A549 (cell line): ENCODE results near the gene FDX2. TPM values are rescaled to one million over a fixed set of nuclear protein-coding genes. Genes with fewer than 3 reads are reported as not detected.

Experiments
- ATAC-seq, 2 experiments: fragments of 200-7000 bp in 1 of 2; fragments of >200 bp in 1 of 2; cut with Nextera tagmentation in 1 of 2; cut with Tn5 transposase in 1 of 2; 3 replicates each; pipeline versions ENCODE4 v1.8.0 to v1.9.1; 2018 to 2020; ENCODE audit warnings: mild to moderate bottlenecking in 1 of 2, moderate library complexity in 1 of 2
- CTCF ChIA-PET: fragments of 300-600 bp; sonication (Branson Sonifier 250); formaldehyde crosslinking; extraction: SDS; loops from one replicate; lab custom pipeline; 2021; ENCODE audit warnings: antibody characterized with exemption, inconsistent platforms; lab: Yijun Ruan, JAX
- POLR2A ChIA-PET: fragments of 350-600 bp; formaldehyde crosslinking; extraction: SDS; loops from one replicate; lab custom pipeline; 2021; ENCODE audit warnings: antibody characterized with exemption, inconsistent platforms; lab: Yijun Ruan, JAX
- DNase-seq, 2 experiments: peaks; one replicate each; pipeline versions ENCODE4 v3.0.0 to v3.0.0-alpha.2; 2011 to 2016; ENCODE audit warnings: low read depth in 1 of 2, low spot score in 1 of 2
- FAIRE-seq: peaks from 2 replicates; lab custom pipeline; 2011; peaks lifted over from hg19 to GRCh38; lab: Jason Lieb, UNC
- H3K27ac ChIP-seq, 2 experiments: fragments of >200 bp; sonication (Bioruptor Twin); formaldehyde crosslinking; 3 replicates each; pipeline ENCODE4 v1.5.1; 2016 to 2017
- H3K4me1 ChIP-seq: fragments of >200 bp; sonication (Bioruptor Twin); formaldehyde crosslinking; 3 replicates; pipeline ENCODE4 v1.6.1; 2016
- H3K4me2 ChIP-seq: fragments of >200 bp; sonication (Bioruptor Twin); formaldehyde crosslinking; 3 replicates; pipeline ENCODE4 v1.6.1; 2016
- H3K4me3 ChIP-seq: fragments of >200 bp; sonication (Bioruptor Twin); formaldehyde crosslinking; 3 replicates; pipeline ENCODE4 v1.5.1; 2016
- H3K9me3 ChIP-seq: fragments of >200 bp; sonication (Bioruptor Twin); formaldehyde crosslinking; 3 replicates; pipeline ENCODE4 v1.6.1; 2016
- BHLHE40 ChIP-seq: IDR thresholded peaks from 2 replicates; pipeline ENCODE4 v1.6.1; 2012; ENCODE audit warnings: low read depth, low read length, inconsistent platforms
- CEBPB ChIP-seq, 2 experiments: fragments of >200 bp in 1 of 2; sonication (Bioruptor Twin) in 1 of 2; formaldehyde crosslinking in 1 of 2; IDR thresholded peaks; 2 replicates each; pipeline ENCODE4 v1.6.1; 2012 to 2016
- CHD2 ChIP-seq: fragments of 150-350 bp; IDR thresholded peaks from 2 replicates; pipeline ENCODE4 v1.6.1; 2014; ENCODE audit warnings: low read length; ENCODE audit not compliant: partially characterized antibody
- CHD4 ChIP-seq: fragments of 200-600 bp; sonication (generic); IDR thresholded peaks from 2 replicates; pipeline ENCODE4 v1.6.1; 2016; ENCODE audit warnings: antibody characterized with exemption, mild to moderate bottlenecking, borderline replicate concordance
- CTCF ChIP-seq: fragments of >200 bp; sonication (Bioruptor Twin); formaldehyde crosslinking; IDR thresholded peaks from 3 replicates; pipeline ENCODE4 v1.5.1; 2016
- E2F6 ChIP-seq: IDR thresholded peaks from 2 replicates; pipeline ENCODE4 v1.6.1; 2012; ENCODE audit warnings: low read depth, borderline replicate concordance
- EHF ChIP-seq: fragments of 250-450 bp; sonication (Bioruptor Pico); IDR thresholded peaks from 2 replicates; pipeline ENCODE4 v1.5.0; 2020; ENCODE audit warnings: mild to moderate bottlenecking
- HOXA7 ChIP-seq: fragments of 250-450 bp; sonication (Bioruptor Pico); IDR thresholded peaks from 2 replicates; pipeline ENCODE4 v1.5.0; 2020; ENCODE audit warnings: mild to moderate bottlenecking, moderate library complexity
- HOXB13 ChIP-seq: fragments of 250-450 bp; sonication (Bioruptor Pico); IDR thresholded peaks from 2 replicates; pipeline ENCODE4 v1.5.0; 2020; ENCODE audit warnings: low read depth, mild to moderate bottlenecking, moderate library complexity
- HOXB5 ChIP-seq: fragments of 250-450 bp; sonication (Bioruptor Pico); IDR thresholded peaks from 2 replicates; pipeline ENCODE4 v1.5.0; 2020; ENCODE audit warnings: mild to moderate bottlenecking, moderate library complexity
- JUN ChIP-seq, 2 experiments: fragments of >200 bp; sonication (Bioruptor Twin); formaldehyde crosslinking; IDR thresholded peaks; 2 replicates in 1 of 2; 3 replicates in 1 of 2; pipeline ENCODE4 v1.6.1; 2016 to 2017
- KDM5A ChIP-seq: fragments of 200-600 bp; sonication (generic); IDR thresholded peaks from 2 replicates; pipeline ENCODE4 v1.6.1; 2016; ENCODE audit warnings: antibody characterized with exemption, mild to moderate bottlenecking
- MAX ChIP-seq: IDR thresholded peaks from 2 replicates; pipeline ENCODE4 v1.6.1; 2012
- MAZ ChIP-seq: fragments of 150-350 bp; IDR thresholded peaks from 2 replicates; pipeline ENCODE4 v1.6.1; 2014; ENCODE audit warnings: antibody characterized with exemption, low read depth, low read length, borderline replicate concordance
- MYC ChIP-seq: IDR thresholded peaks from 2 replicates; pipeline ENCODE4 v1.6.1; 2012; ENCODE audit warnings: mild to moderate bottlenecking, inconsistent platforms, low read length, improper control_type of control experiment, borderline replicate concordance
- NFE2L2 ChIP-seq: fragments of 150-350 bp; conservative IDR thresholded peaks from 2 replicates; pipeline ENCODE4 v1.6.1; 2014; ENCODE audit warnings: low read length
- POLR2A ChIP-seq: IDR thresholded peaks from 2 replicates; pipeline ENCODE4 v1.6.1; 2012; ENCODE audit warnings: mild to moderate bottlenecking, low read length
- RCOR1 ChIP-seq: fragments of 150-350 bp; IDR thresholded peaks from 2 replicates; pipeline ENCODE4 v1.6.1; 2014; ENCODE audit warnings: antibody characterized with exemption, low read length, low read depth
- REST ChIP-seq: fragments of 200-600 bp; sonication (generic); IDR thresholded peaks from 2 replicates; pipeline ENCODE4 v1.6.1; 2016; ENCODE audit warnings: antibody characterized with exemption, mild to moderate bottlenecking, moderate library complexity
- TFCP2L1 ChIP-seq: fragments of 250-450 bp; sonication (Bioruptor Pico); IDR thresholded peaks from 2 replicates; pipeline ENCODE4 v1.5.0; 2021; ENCODE audit warnings: mild to moderate bottlenecking
- ZFP36 ChIP-seq: fragments of 450-650 bp; IDR thresholded peaks from 2 replicates; pipeline ENCODE4 v1.6.1; 2014; ENCODE audit warnings: borderline replicate concordance; ENCODE audit not compliant: partially characterized antibody
- ZNF302 ChIP-seq: fragments of 250-450 bp; sonication (Bioruptor Pico); IDR thresholded peaks from 2 replicates; pipeline ENCODE4 v1.9.0; 2021; ENCODE audit warnings: inconsistent platforms, mild to moderate bottlenecking, moderate library complexity
- WGBS: methylation state at CpG from one replicate; pipeline ENCODE4 v1.1.6; 2017; ENCODE audit errors: missing lambda C conversion rate; 5-methylcytosine and 5-hydroxymethylcytosine counted together
- polyA plus RNA-seq, 4 experiments: library from polyadenylated mRNA; depleted of rRNA in 3 of 4; stranded (reverse); fragments of >200 nt; fragmentation: RNase III in 1 of 4; extraction: RNeasy Plus Mini Kit Qiagen cat#74134 plus additional on column Dnase treatment in 1 of 4; gene quantifications; 2 replicates in 3 of 4; 3 replicates in 1 of 4; pipeline ENCODE4 v1.2.3, GENCODE V29; 2011 to 2017

Gene FDX2
- polyA plus RNA-seq, 2 of the 4 experiments (the other 2 are of a cell fraction): 9.9 to 23.5 TPM

GRCh38 chr19:10285393-10285792 is 30.4 kb downstream of the FDX2 start (continued):
- TF ChIP-seq CEBPB (IDR thresholded peaks at IDR 0.05): no peak
- no peak for TF ChIP-seq ZNF302 (CRISPR knock-in tag)
- no peak for TF ChIP-seq CHD2

- no peaks in the 10 kb centered on the region for H3K9me3 ChIP-seq
- H3K4me2 ChIP-seq: no peak overlapping the region
- peaks cover 8% of the 10 kb centered on the region; the same call in 1 of the 3 replicates for H3K4me1 ChIP-seq
- POLR2A ChIA-PET: no interaction called here
- no peak for ATAC-seq
- no peak overlapping the region for H3K27ac ChIP-seq
- 100% methylated on average over 6 of the region's 13 CpGs for WGBS
- no peak overlapping the region for H3K4me3 ChIP-seq
- TF ChIP-seq REST (no peak), BHLHE40 (no peak), POLR2A (no peak), E2F6 (no peak), MAZ (no peak), CHD4 (no peak), TFCP2L1 (CRISPR knock-in tag) (no peak), CTCF (no peak), ZNF302 (CRISPR knock-in tag) (no peak), NFE2L2 (no peak), HOXA7 (CRISPR knock-in tag) (no peak), JUN (IDR thresholded peaks at IDR 0.05) (no peak)
- TF ChIP-seq, all 56 proteins: peak for 0
- FAIRE-seq (no peak), DNase-seq (no peak)
- CTCF ChIA-PET: interaction anchor here (1.0 to 2.5 kb wide), 4 partner anchors 15 to 106 kb away, joined by 3 to 10 read pairs (median 4); no protein-coding TSS in a partner anchor
Measured at GRCh38 chr19:10284960-10285278, 30.9 kb downstream of the FDX2 start.

GRCh38 chr19:10284065-10284959 is 31.5 kb downstream of the FDX2 start:
- TF ChIP-seq HOXB5 (CRISPR knock-in tag) (no peak), RCOR1 (no peak), ZFP36 (no peak), TFCP2L1 (CRISPR knock-in tag) (no peak), CTCF (no peak), EHF (CRISPR knock-in tag) (no peak), KDM5A (no peak), MAX (no peak), MYC (no peak), HOXB13 (no peak)
- 91% methylated on average over 23 of the region's 34 CpGs for WGBS
- no peak for DNase-seq
- ATAC-seq: no peak
- H3K4me2 ChIP-seq: no peak overlapping the region
- ChIA-PET POLR2A (no interaction called here), CTCF (interaction anchor here (1.0 to 4.5 kb wide), 4 partner anchors 14 to 134 kb away, joined by 3 to 15 read pairs (median 4); partner anchors contain the start of gene ICAM1)
- H3K27ac ChIP-seq: no peak overlapping the region
- no peaks in the 10 kb centered on the region for H3K9me3 ChIP-seq
- H3K4me1 ChIP-seq: peaks cover 8% of the 10 kb centered on the region; the same call in 1 of the 3 replicates
- no peak for FAIRE-seq
- H3K4me3 ChIP-seq: no peak overlapping the region
